HCT116 (cell line): ENCODE data around the gene NLRP1. TPM values are rescaled to one million over a fixed set of nuclear protein-coding genes. Genes with fewer than 3 reads are reported as not detected.

ENCODE experiments used
- ATAC-seq: fragments of 200-7000 bp; cut with Tn5 transposase; 2 replicates; pipeline ENCODE4 v1.9.1; 2020; ENCODE audit warnings: mild to moderate bottlenecking, moderate library complexity
- BruUV-seq: library from RNA; stranded (reverse); fragments of 400-500 nt; replicated peaks from 2 replicates; lab custom pipeline; 2021; lab: Mats Ljungman, UMichigan
- CTCF ChIA-PET: fragments of 300-600 bp; sonication (Branson Sonifier 250); formaldehyde crosslinking; loops from one replicate; lab custom pipeline; 2021; ENCODE audit warnings: antibody characterized with exemption; lab: Charles Lee
- POLR2A ChIA-PET: fragments of 300-600, 350-600 bp; sonication (Branson Sonifier 250); formaldehyde crosslinking; loops from one replicate; lab custom pipeline; 2021; ENCODE audit warnings: antibody characterized with exemption; lab: Charles Lee
- RAD21 ChIA-PET, 2 experiments: fragments of 300-600 bp; sonication (Branson Sonifier 250); formaldehyde crosslinking; loops; one replicate each; lab custom pipeline; 2023; ENCODE audit warnings: low total read pairs in 2 of 2; ENCODE audit not compliant: uncharacterized antibody in 2 of 2, unreplicated experiment in 2 of 2, low non-redundant PET in 1 of 2; lab: Charles Lee
- DNase-seq: peaks from one replicate; pipeline ENCODE4 v3.0.0-alpha.2; 2010; ENCODE audit warnings: low read depth, low spot score
- H2AFZ ChIP-seq: fragments of 200-600 bp; shearing (Covaris generic), sonication (generic); 2 replicates; pipeline ENCODE4 v1.6.1; 2017; ENCODE audit warnings: low read depth, mixed run types, mixed read lengths, antibody characterized with exemption, low read length; ENCODE audit not compliant: poor library complexity, severe bottlenecking
- H3K27ac ChIP-seq: 2 replicates; pipeline ENCODE4 v1.5.1; 2012; ENCODE audit warnings: low read depth, low read length
- H3K27me3 ChIP-seq: fragments of 200-600 bp; sonication (generic); 2 replicates; pipeline ENCODE4 v1.6.1; 2016; ENCODE audit warnings: mixed run types, low read length, mixed read lengths; ENCODE audit not compliant: insufficient read depth
- H3K36me3 ChIP-seq, 2 experiments: fragments of 200-500 bp in 1 of 2; fragments of 200-600 bp in 1 of 2; sonication (Bioruptor generic) in 1 of 2; sonication (generic) in 1 of 2; 2 replicates each; pipeline versions ENCODE4 v1.5.1 to v1.6.1; 2014 to 2016; ENCODE audit warnings: low read length in 2 of 2, inconsistent platforms in 1 of 2, mixed read lengths in 1 of 2, mixed run types in 1 of 2; ENCODE audit not compliant: insufficient read depth in 2 of 2, control insufficient read depth in 1 of 2
- H3K4me1 ChIP-seq, 2 experiments: fragments of 200-600 bp in 1 of 2; sonication (generic) in 1 of 2; 2 replicates each; pipeline versions ENCODE4 v1.5.1 to v1.6.1; 2012 to 2017; ENCODE audit warnings: low read length in 2 of 2, inconsistent platforms in 1 of 2, mild to moderate bottlenecking in 1 of 2, mixed read lengths in 1 of 2, mixed run types in 1 of 2, moderate library complexity in 1 of 2; ENCODE audit not compliant: insufficient read depth in 2 of 2, control insufficient read depth in 1 of 2
- H3K4me2 ChIP-seq: fragments of 200-600 bp; sonication (generic); 2 replicates; pipeline ENCODE4 v1.6.1; 2017; ENCODE audit warnings: mixed run types, low read length, mixed read lengths
- H3K4me3 ChIP-seq, 2 experiments: fragments of 200-600 bp in 1 of 2; sonication (generic) in 1 of 2; replicated peaks in 1 of 2; 2 replicates each; pipeline ENCODE4 v1.5.1; 2011 to 2016; ENCODE audit warnings: low read length in 2 of 2, control low read depth in 1 of 2, low read depth in 1 of 2, mild to moderate bottlenecking in 1 of 2, mixed read lengths in 1 of 2, mixed run types in 1 of 2
- H3K79me2 ChIP-seq: fragments of 200-600 bp; sonication (generic); 2 replicates; pipeline ENCODE4 v1.6.1; 2017; ENCODE audit warnings: mild to moderate bottlenecking, mixed run types, low read length, moderate library complexity, mixed read lengths; ENCODE audit not compliant: insufficient read depth
- H3K9ac ChIP-seq: fragments of 200-600 bp; sonication (generic); 2 replicates; pipeline ENCODE4 v1.6.1; 2016; ENCODE audit warnings: low read length, mixed read lengths
- H3K9me2 ChIP-seq: fragments of 200-600 bp; sonication (generic), shearing (Covaris generic); 2 replicates; pipeline ENCODE4 v1.6.1; 2017; ENCODE audit warnings: mixed run types, mild to moderate bottlenecking, moderate library complexity; ENCODE audit not compliant: insufficient read depth
- H3K9me3 ChIP-seq, 2 experiments: fragments of 200-500 bp in 1 of 2; fragments of 200-600 bp in 1 of 2; sonication (Bioruptor generic) in 1 of 2; sonication (generic) in 1 of 2; 2 replicates each; pipeline ENCODE4 v1.6.1; 2014 to 2017; ENCODE audit warnings: low read length in 2 of 2, mixed read lengths in 2 of 2, inconsistent platforms in 1 of 2, low read depth in 1 of 2, mild to moderate bottlenecking in 1 of 2, mixed run types in 1 of 2, moderate library complexity in 1 of 2; ENCODE audit not compliant: control insufficient read depth in 1 of 2, insufficient read depth in 1 of 2
- H4K20me1 ChIP-seq: fragments of 200-600 bp; sonication (generic), shearing (Covaris generic); 2 replicates; pipeline ENCODE4 v1.6.1; 2017; ENCODE audit warnings: mixed run types, mild to moderate bottlenecking, moderate library complexity; ENCODE audit not compliant: insufficient read depth
- CEBPB ChIP-seq: IDR thresholded peaks from 2 replicates; pipeline ENCODE4 v1.6.1; 2012; ENCODE audit warnings: low read depth
- CTCF ChIP-seq, 3 experiments: fragments of 200-600 bp in 1 of 3; sonication (generic) in 1 of 3; IDR thresholded peaks in 2 of 3; conservative IDR thresholded peaks in 1 of 3; 2 replicates each; pipeline ENCODE4 v1.5.1; 2012 to 2017; ENCODE audit warnings: low read depth in 2 of 3, low read length in 2 of 3, antibody characterized with exemption in 1 of 3, borderline replicate concordance in 1 of 3, control low read depth in 1 of 3, mild to moderate bottlenecking in 1 of 3, mixed read lengths in 1 of 3, mixed run types in 1 of 3, moderate library complexity in 1 of 3; ENCODE audit not compliant: insufficient read depth in 1 of 3
- EGR1 ChIP-seq: IDR thresholded peaks from 2 replicates; pipeline ENCODE4 v1.6.1; 2012; ENCODE audit warnings: low read depth
- ELF1 ChIP-seq: IDR thresholded peaks from 2 replicates; pipeline ENCODE4 v1.6.1; 2012; ENCODE audit warnings: low read depth, borderline replicate concordance
- EZH2 ChIP-seq: fragments of 200-600 bp; sonication (generic); IDR thresholded peaks from 2 replicates; pipeline ENCODE4 v1.6.1; 2017; ENCODE audit warnings: antibody characterized with exemption, mixed run types
- EZH2phosphoT487 ChIP-seq: fragments of 200-600 bp; IDR thresholded peaks from 2 replicates; pipeline ENCODE4 v1.6.1; 2018; ENCODE audit warnings: antibody characterized with exemption, borderline replicate concordance
- POLR2A ChIP-seq: IDR thresholded peaks from 2 replicates; pipeline ENCODE4 v1.7.0; 2011; ENCODE audit warnings: borderline replicate concordance; ENCODE audit not compliant: insufficient read depth, insufficient read length; ENCODE audit errors: extremely low read depth
- POLR2AphosphoS5 ChIP-seq: IDR thresholded peaks from 2 replicates; pipeline ENCODE4 v1.6.1; 2011; ENCODE audit warnings: mild to moderate bottlenecking, low read depth, low read length, moderate library complexity
- RAD21 ChIP-seq: IDR thresholded peaks from 2 replicates; pipeline ENCODE4 v1.6.1; 2012; ENCODE audit warnings: low read depth, mild to moderate bottlenecking
- REST ChIP-seq: IDR thresholded peaks from 2 replicates; pipeline ENCODE4 v1.6.1; 2012; ENCODE audit warnings: low read depth
- SIN3A ChIP-seq: IDR thresholded peaks from 2 replicates; pipeline ENCODE4 v1.6.1; 2012; ENCODE audit warnings: low read depth
- SP1 ChIP-seq: IDR thresholded peaks from 2 replicates; pipeline ENCODE4 v1.6.1; 2012; ENCODE audit warnings: low read depth
- SRF ChIP-seq: IDR thresholded peaks from 2 replicates; pipeline ENCODE4 v1.6.1; 2012; ENCODE audit warnings: low read depth
- TCF7L2 ChIP-seq: IDR thresholded peaks from 2 replicates; pipeline ENCODE4 v1.7.0; 2011; ENCODE audit warnings: borderline replicate concordance, inconsistent platforms; ENCODE audit not compliant: insufficient read depth, insufficient read length; ENCODE audit errors: extremely low read depth
- YY1 ChIP-seq: IDR thresholded peaks from 2 replicates; pipeline ENCODE4 v1.6.1; 2011; ENCODE audit warnings: low read length, low read depth, moderate library complexity, mild to moderate bottlenecking; ENCODE audit not compliant: insufficient replicate concordance; ENCODE audit errors: extremely low read depth
- ZBTB33 ChIP-seq: IDR thresholded peaks from 2 replicates; pipeline ENCODE4 v1.6.1; 2011; ENCODE audit warnings: mild to moderate bottlenecking, low read length, moderate library complexity; ENCODE audit not compliant: insufficient replicate concordance; ENCODE audit errors: extremely low read depth
- ZNF274 ChIP-seq: fragments of 200-500 bp; sonication (Bioruptor generic); IDR thresholded peaks from 2 replicates; pipeline ENCODE4 v1.6.1; 2014; ENCODE audit warnings: mild to moderate bottlenecking, low read depth, low read length, inconsistent platforms
- intact Hi-C: fragments of 100-400 bp; cut with micrococcal nuclease; formaldehyde crosslinking; loops from 2 replicates; pipeline ENCODE4 v1.10.0; 2022
- total RNA-seq: library from RNA; stranded (reverse); gene quantifications from one replicate; pipeline ENCODE4 v1.2.1, GENCODE V29; 2021; ENCODE audit not compliant: unreplicated experiment
- TF ChIP-seq, protein P1 (sequence below): IDR thresholded peaks from 2 replicates; pipeline ENCODE4 v1.6.1; 2012

NLRP1 gene
- total RNA-seq, 1 experiment from 2014 or later: 7.2 TPM

DNA sequence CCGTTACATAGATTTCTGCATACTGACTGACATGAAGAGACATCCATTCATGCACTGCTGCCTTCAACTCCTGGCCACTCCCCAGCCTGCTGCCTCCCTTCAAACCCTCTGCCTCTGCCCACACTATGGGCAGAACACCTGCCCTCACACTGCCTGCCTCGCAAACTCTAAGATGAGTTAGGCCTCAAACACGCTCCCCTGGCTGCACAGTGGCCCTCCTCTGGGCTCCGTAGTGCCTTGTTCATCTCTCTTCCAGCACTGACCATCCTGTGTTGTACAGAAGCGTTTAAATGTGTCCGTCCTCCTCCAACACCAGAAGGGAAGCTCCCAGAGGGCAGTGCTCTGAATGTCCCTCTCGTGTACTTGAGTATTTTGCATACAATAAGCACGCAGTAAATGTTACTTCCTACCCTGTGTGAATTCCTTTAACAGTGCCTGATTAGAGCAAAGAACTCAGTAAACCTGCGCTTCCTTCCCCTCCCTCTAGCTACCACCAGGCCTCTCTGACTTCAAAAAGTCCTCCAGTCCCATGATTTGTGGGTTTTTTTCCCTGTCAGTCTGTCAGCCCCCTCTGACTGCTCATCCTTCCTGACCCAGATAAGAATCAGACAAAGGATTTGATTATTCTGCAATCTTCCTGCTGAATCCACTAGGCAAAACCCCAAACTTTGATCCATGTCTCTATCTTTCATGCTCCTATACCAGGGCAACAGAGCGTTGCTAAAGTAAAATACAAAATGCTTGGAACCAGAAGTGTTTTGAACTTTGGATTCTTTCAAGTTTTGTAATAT lies 119.4 kb downstream of the NLRP1 start:
- no peaks in the 10 kb centered on the region for H3K27me3 ChIP-seq
- no peak overlapping the region for H3K4me2 ChIP-seq
- ATAC-seq: no peak
- H3K79me2 ChIP-seq: peaks cover 73% of the 10 kb centered on the region
- no peaks in the 10 kb centered on the region for H3K9me2 ChIP-seq
- H3K36me3 ChIP-seq: peaks cover 4 to 5% of the 10 kb centered on the region in 2 experiments; a peak in 2 of 4 replicates
- no peaks in the 10 kb centered on the region for H3K9me3 ChIP-seq
- no peak overlapping the region for H3K27ac ChIP-seq
- no peak overlapping the region for H2AFZ ChIP-seq
- RAD21 ChIA-PET: no interaction called here
- no peak for TF ChIP-seq REST
- no peak for TF ChIP-seq YY1
- no peak for TF ChIP-seq POLR2AphosphoS5
- TF ChIP-seq EZH2phosphoT487: no peak
- TF ChIP-seq POLR2A: no peak
- TF ChIP-seq, protein P1, sequence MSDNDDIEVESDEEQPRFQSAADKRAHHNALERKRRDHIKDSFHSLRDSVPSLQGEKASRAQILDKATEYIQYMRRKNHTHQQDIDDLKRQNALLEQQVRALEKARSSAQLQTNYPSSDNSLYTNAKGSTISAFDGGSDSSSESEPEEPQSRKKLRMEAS: no peak
- no peak for TF ChIP-seq EGR1
- no peak for TF ChIP-seq SIN3A
- TF ChIP-seq SRF: no peak
- no peak for TF ChIP-seq CEBPB
- TF ChIP-seq SP1: no peak
- no peak for TF ChIP-seq TCF7L2
- no peak for TF ChIP-seq CTCF (IDR thresholded peaks at IDR 0.05 in 2 of 3, conservative IDR thresholded peaks at IDR 0.05 in 1 of 3; ENCODE audit: borderline replicate concordance in 1 of 3, insufficient read depth in 1 of 3, low read depth in 2 of 3, low read length in 2 of 3)
- no peak for TF ChIP-seq EZH2
- TF ChIP-seq ZNF274: no peak
- TF ChIP-seq RAD21: no peak
- TF ChIP-seq ZBTB33: no peak
- TF ChIP-seq ELF1: no peak
- no TSS peak for BruUV-seq
- H3K4me3 ChIP-seq: no peak overlapping the region
- POLR2A ChIA-PET: no interaction called here
- H4K20me1 ChIP-seq: peaks cover 11% of the 10 kb centered on the region; the same call in 1 of the 2 replicates
- H3K4me1 ChIP-seq: peaks cover 0 to 17% of the 10 kb centered on the region in 2 experiments; a peak in 2 of 4 replicates
- CTCF ChIA-PET: interaction anchor here (1.3 kb wide), 1 partner anchor 26 kb away, joined by 4 read pairs; the partner anchor contains the start of gene C1QBP
- intact Hi-C loops: no loop called here
- DNase-seq: no peak
- no peak overlapping the region for H3K9ac ChIP-seq
